ENCODE measurements around the gene F2RL3.

DNA sequence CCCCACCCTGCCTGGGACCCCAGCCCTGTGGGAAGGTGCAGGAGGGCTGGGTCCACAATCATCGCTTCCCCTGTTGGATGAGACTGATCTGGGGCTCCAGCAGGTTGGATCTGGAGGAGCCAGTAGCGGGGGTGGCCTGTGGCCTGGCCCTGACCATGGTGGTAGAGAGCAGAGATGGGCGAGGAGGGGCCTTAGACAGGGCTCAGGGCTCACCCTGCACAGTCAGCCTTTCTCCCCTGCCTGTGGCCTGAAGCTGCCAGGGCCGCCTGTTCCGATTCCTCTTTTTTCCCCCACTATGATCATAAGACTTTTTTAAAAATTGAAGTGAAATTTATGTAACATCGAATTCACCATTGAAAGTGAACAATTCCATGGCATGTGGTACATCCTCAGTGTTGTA lies 41.4 kb upstream of the F2RL3 start:
- TF ChIP-seq, protein P1, sequence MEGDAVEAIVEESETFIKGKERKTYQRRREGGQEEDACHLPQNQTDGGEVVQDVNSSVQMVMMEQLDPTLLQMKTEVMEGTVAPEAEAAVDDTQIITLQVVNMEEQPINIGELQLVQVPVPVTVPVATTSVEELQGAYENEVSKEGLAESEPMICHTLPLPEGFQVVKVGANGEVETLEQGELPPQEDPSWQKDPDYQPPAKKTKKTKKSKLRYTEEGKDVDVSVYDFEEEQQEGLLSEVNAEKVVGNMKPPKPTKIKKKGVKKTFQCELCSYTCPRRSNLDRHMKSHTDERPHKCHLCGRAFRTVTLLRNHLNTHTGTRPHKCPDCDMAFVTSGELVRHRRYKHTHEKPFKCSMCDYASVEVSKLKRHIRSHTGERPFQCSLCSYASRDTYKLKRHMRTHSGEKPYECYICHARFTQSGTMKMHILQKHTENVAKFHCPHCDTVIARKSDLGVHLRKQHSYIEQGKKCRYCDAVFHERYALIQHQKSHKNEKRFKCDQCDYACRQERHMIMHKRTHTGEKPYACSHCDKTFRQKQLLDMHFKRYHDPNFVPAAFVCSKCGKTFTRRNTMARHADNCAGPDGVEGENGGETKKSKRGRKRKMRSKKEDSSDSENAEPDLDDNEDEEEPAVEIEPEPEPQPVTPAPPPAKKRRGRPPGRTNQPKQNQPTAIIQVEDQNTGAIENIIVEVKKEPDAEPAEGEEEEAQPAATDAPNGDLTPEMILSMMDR (IDR thresholded peaks at IDR 0.05), result no peak
- TF ChIP-seq POLR2AphosphoS5 (IDR thresholded peaks at IDR 0.05; ENCODE audit: low read depth, low read length), result no peak
- TF ChIP-seq TCF7L2 (IDR thresholded peaks at IDR 0.05; ENCODE audit: low read depth, low read length), result no peak
